ENCODE measurements around the gene NPR3.

DNA sequence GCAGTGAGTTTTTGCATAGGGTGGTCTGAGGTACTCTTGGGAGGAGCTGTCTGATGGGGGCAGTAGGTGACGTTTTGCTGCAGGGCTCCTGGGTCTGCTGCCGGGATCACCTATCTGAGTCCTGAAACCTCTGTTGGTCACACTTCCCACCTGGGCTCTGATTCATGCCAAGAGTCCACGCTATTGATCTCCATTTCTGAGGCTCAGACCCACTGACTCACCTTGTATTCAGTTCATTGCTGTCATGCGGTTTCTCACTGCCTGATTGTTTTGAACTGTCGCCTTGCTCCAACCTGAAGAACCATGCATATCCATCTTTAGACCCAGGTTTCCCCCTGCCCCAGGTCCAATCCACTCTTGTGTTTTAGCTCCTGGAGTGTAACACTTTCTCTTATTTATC is 101.3 kb downstream of the NPR3 start:
- TF ChIP-seq, protein P1, sequence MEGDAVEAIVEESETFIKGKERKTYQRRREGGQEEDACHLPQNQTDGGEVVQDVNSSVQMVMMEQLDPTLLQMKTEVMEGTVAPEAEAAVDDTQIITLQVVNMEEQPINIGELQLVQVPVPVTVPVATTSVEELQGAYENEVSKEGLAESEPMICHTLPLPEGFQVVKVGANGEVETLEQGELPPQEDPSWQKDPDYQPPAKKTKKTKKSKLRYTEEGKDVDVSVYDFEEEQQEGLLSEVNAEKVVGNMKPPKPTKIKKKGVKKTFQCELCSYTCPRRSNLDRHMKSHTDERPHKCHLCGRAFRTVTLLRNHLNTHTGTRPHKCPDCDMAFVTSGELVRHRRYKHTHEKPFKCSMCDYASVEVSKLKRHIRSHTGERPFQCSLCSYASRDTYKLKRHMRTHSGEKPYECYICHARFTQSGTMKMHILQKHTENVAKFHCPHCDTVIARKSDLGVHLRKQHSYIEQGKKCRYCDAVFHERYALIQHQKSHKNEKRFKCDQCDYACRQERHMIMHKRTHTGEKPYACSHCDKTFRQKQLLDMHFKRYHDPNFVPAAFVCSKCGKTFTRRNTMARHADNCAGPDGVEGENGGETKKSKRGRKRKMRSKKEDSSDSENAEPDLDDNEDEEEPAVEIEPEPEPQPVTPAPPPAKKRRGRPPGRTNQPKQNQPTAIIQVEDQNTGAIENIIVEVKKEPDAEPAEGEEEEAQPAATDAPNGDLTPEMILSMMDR (IDR thresholded peaks at IDR 0.05; ENCODE audit: low read depth, low read length, missing input control), result no peak
- no peak for TF ChIP-seq RAD21 (IDR thresholded peaks at IDR 0.05)
- TF ChIP-seq, protein P2, sequence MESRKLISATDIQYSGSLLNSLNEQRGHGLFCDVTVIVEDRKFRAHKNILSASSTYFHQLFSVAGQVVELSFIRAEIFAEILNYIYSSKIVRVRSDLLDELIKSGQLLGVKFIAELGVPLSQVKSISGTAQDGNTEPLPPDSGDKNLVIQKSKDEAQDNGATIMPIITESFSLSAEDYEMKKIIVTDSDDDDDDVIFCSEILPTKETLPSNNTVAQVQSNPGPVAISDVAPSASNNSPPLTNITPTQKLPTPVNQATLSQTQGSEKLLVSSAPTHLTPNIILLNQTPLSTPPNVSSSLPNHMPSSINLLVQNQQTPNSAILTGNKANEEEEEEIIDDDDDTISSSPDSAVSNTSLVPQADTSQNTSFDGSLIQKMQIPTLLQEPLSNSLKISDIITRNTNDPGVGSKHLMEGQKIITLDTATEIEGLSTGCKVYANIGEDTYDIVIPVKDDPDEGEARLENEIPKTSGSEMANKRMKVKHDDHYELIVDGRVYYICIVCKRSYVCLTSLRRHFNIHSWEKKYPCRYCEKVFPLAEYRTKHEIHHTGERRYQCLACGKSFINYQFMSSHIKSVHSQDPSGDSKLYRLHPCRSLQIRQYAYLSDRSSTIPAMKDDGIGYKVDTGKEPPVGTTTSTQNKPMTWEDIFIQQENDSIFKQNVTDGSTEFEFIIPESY (IDR thresholded peaks at IDR 0.05), result no peak
- TF ChIP-seq, protein P3, sequence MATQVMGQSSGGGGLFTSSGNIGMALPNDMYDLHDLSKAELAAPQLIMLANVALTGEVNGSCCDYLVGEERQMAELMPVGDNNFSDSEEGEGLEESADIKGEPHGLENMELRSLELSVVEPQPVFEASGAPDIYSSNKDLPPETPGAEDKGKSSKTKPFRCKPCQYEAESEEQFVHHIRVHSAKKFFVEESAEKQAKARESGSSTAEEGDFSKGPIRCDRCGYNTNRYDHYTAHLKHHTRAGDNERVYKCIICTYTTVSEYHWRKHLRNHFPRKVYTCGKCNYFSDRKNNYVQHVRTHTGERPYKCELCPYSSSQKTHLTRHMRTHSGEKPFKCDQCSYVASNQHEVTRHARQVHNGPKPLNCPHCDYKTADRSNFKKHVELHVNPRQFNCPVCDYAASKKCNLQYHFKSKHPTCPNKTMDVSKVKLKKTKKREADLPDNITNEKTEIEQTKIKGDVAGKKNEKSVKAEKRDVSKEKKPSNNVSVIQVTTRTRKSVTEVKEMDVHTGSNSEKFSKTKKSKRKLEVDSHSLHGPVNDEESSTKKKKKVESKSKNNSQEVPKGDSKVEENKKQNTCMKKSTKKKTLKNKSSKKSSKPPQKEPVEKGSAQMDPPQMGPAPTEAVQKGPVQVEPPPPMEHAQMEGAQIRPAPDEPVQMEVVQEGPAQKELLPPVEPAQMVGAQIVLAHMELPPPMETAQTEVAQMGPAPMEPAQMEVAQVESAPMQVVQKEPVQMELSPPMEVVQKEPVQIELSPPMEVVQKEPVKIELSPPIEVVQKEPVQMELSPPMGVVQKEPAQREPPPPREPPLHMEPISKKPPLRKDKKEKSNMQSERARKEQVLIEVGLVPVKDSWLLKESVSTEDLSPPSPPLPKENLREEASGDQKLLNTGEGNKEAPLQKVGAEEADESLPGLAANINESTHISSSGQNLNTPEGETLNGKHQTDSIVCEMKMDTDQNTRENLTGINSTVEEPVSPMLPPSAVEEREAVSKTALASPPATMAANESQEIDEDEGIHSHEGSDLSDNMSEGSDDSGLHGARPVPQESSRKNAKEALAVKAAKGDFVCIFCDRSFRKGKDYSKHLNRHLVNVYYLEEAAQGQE (IDR thresholded peaks at IDR 0.05), result no peak
- TF ChIP-seq, protein P4, sequence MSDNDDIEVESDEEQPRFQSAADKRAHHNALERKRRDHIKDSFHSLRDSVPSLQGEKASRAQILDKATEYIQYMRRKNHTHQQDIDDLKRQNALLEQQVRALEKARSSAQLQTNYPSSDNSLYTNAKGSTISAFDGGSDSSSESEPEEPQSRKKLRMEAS (IDR thresholded peaks at IDR 0.05), result no peak
- TF ChIP-seq EGR1 (IDR thresholded peaks at IDR 0.05; ENCODE audit: low read depth in 2 of 2), result no peak
- no peak for TF ChIP-seq YY1 (IDR thresholded peaks at IDR 0.05)
- TF ChIP-seq TAF1 (conservative IDR thresholded peaks at IDR 0.05), result no peak
- TF ChIP-seq JUND (IDR thresholded peaks at IDR 0.05), result no peak

Data from liver (tissue), 3 donors.